Endothelial cell of umbilical vein (primary cell): ENCODE results near the gene SLC5A4. TPM values are rescaled to one million over a fixed set of nuclear protein-coding genes. Genes with fewer than 3 reads are reported as not detected.

Experiments used
- BruUV-seq: library from RNA; stranded (reverse); fragments of 400-500 nt; replicated peaks from 2 replicates; lab custom pipeline; 2021; lab: Mats Ljungman, UMichigan
- CTCF ChIA-PET: fragments of 300-600, 350-600 bp; sonication (Branson Sonifier 250); formaldehyde crosslinking; loops from one replicate; lab custom pipeline; 2021; ENCODE audit warnings: antibody characterized with exemption, inconsistent platforms; lab: Charles Lee
- POLR2A ChIA-PET: fragments of 300-600, 350-600 bp; sonication (Branson Sonifier 250); formaldehyde crosslinking; loops from one replicate; lab custom pipeline; 2021; ENCODE audit warnings: antibody characterized with exemption, inconsistent platforms; lab: Charles Lee
- DNase-seq: peaks from one replicate; pipeline ENCODE4 v3.0.0-alpha.2; 2011; ENCODE audit warnings: low read depth, low spot score
- FAIRE-seq: peaks from 2 replicates; lab custom pipeline; 2011; peaks lifted over from hg19 to GRCh38; lab: Jason Lieb, UNC
- H2AFZ ChIP-seq: 2 replicates; pipeline ENCODE4 v1.6.0; 2012; ENCODE audit warnings: low read depth, low read length, control low read depth, inconsistent platforms
- H3K27ac ChIP-seq: 2 replicates; pipeline ENCODE4 v1.5.1; 2011; ENCODE audit warnings: low read depth, mild to moderate bottlenecking, control low read depth, low read length, moderate library complexity; ENCODE audit not compliant: insufficient read depth
- H3K27me3 ChIP-seq, 2 experiments: 2 replicates each; pipeline versions ENCODE4 v1.6.0 to v1.6.1; 2011; ENCODE audit warnings: low read length in 2 of 2, mixed read lengths in 1 of 2; ENCODE audit not compliant: control insufficient read depth in 2 of 2, insufficient read depth in 2 of 2
- H3K36me3 ChIP-seq, 2 experiments: 2 replicates in 1 of 2; 3 replicates in 1 of 2; pipeline ENCODE4 v1.5.1; 2011; ENCODE audit warnings: low read length in 2 of 2, mild to moderate bottlenecking in 1 of 2, moderate library complexity in 1 of 2; ENCODE audit not compliant: control insufficient read depth in 2 of 2, insufficient read depth in 2 of 2; ENCODE audit errors: extremely low read depth in 1 of 2
- H3K4me1 ChIP-seq: 3 replicates; pipeline ENCODE4 v1.5.1; 2011; ENCODE audit warnings: mild to moderate bottlenecking, low read length; ENCODE audit not compliant: control insufficient read depth, insufficient read depth; ENCODE audit errors: extremely low read depth
- H3K4me2 ChIP-seq: 2 replicates; pipeline ENCODE4 v1.6.1; 2011; ENCODE audit warnings: low read length, control low read depth, mixed read lengths; ENCODE audit not compliant: insufficient read depth
- H3K4me3 ChIP-seq, 3 experiments: fragments of 200-600 bp in 1 of 3; sonication (generic), shearing (Covaris generic) in 1 of 3; replicated peaks in 1 of 3; 2 replicates each; pipeline ENCODE4 v1.5.1; 2011 to 2016; ENCODE audit warnings: control low read depth in 3 of 3, low read length in 3 of 3, mild to moderate bottlenecking in 2 of 3, inconsistent platforms in 1 of 3, low read depth in 1 of 3, moderate library complexity in 1 of 3; ENCODE audit not compliant: insufficient read depth in 1 of 3
- H3K79me2 ChIP-seq: 2 replicates; pipeline ENCODE4 v1.6.0; 2012; ENCODE audit warnings: low read length, inconsistent platforms; ENCODE audit not compliant: control insufficient read depth, insufficient read depth
- H3K9ac ChIP-seq: replicated peaks from 2 replicates; pipeline ENCODE3; 2011; ENCODE audit warnings: low read length, control low read depth; ENCODE audit not compliant: insufficient read depth; ENCODE audit errors: extremely low read depth
- H3K9me1 ChIP-seq: replicated peaks from 3 replicates; pipeline ENCODE4 v1.6.0; 2011; ENCODE audit warnings: mild to moderate bottlenecking, low read length; ENCODE audit not compliant: control insufficient read depth, insufficient read depth; ENCODE audit errors: extremely low read depth
- H3K9me3 ChIP-seq: replicated peaks from 2 replicates; pipeline ENCODE4 v1.5.1; 2012; ENCODE audit warnings: low read length, inconsistent platforms; ENCODE audit not compliant: control insufficient read depth, insufficient read depth
- H4K20me1 ChIP-seq: replicated peaks from 2 replicates; pipeline ENCODE3; 2011; ENCODE audit warnings: mild to moderate bottlenecking, low read length; ENCODE audit not compliant: control insufficient read depth, insufficient read depth; ENCODE audit errors: extremely low read depth
- EZH2 ChIP-seq: IDR thresholded peaks from 2 replicates; pipeline ENCODE4 v1.6.1; 2012; ENCODE audit warnings: borderline replicate concordance, low read depth, mild to moderate bottlenecking, moderate library complexity, low read length, inconsistent platforms; ENCODE audit not compliant: severe bottlenecking
- FOS ChIP-seq: IDR thresholded peaks from 2 replicates; pipeline ENCODE4 v1.6.1; 2011; ENCODE audit warnings: mild to moderate bottlenecking, low read length, moderate library complexity, borderline replicate concordance; ENCODE audit not compliant: insufficient read depth
- GATA2 ChIP-seq: IDR thresholded peaks from 2 replicates; pipeline ENCODE4 v1.7.0; 2011; ENCODE audit warnings: low read depth, mild to moderate bottlenecking, moderate library complexity, mixed read lengths, low read length; ENCODE audit not compliant: insufficient read length, insufficient read depth
- JUN ChIP-seq: IDR thresholded peaks from 2 replicates; pipeline ENCODE4 v1.6.1; 2011; ENCODE audit warnings: borderline replicate concordance, low read depth; ENCODE audit not compliant: insufficient read length, insufficient read depth
- MAX ChIP-seq: IDR thresholded peaks from 2 replicates; pipeline ENCODE4 v1.6.1; 2011; ENCODE audit not compliant: insufficient read depth, insufficient read length
- MYC ChIP-seq: IDR thresholded peaks from one replicate; pipeline ENCODE4 v1.6.1; 2011; ENCODE audit warnings: mild to moderate bottlenecking, low read depth, low read length
- POLR2A ChIP-seq: IDR thresholded peaks from 2 replicates; pipeline ENCODE4 v1.6.1; 2012; ENCODE audit warnings: low read depth, mild to moderate bottlenecking, control low read depth, low read length
- POLR2AphosphoS5 ChIP-seq: IDR thresholded peaks from 2 replicates; pipeline ENCODE4 v1.6.1; 2012; ENCODE audit warnings: low read depth, mild to moderate bottlenecking, control low read depth, low read length, moderate library complexity; ENCODE audit not compliant: insufficient read depth
- dilution Hi-C: fragments of 300-500 bp; cut with MboI; formaldehyde crosslinking; loops from one replicate; pipeline ENCODE4 v1.15.0; 2019; ENCODE audit warnings: low sequenced_read_pairs; ENCODE audit not compliant: extremely low pct_ligation_motif_present
- intact Hi-C: fragments of 100-400 bp; cut with micrococcal nuclease; formaldehyde crosslinking; loops from one replicate; pipeline ENCODE4 v1.10.0; 2022
- polyA plus RNA-seq, 4 experiments: library from polyadenylated mRNA; depleted of rRNA in 3 of 4; stranded (reverse) in 3 of 4; unstranded in 1 of 4; fragments of >200 nt; gene quantifications; 2 replicates each; pipeline versions ENCODE4 v1.2.1 to v1.2.3, GENCODE V29; 2011 to 2012; ENCODE audit warnings: missing spikeins in 1 of 4
- total RNA-seq: library from RNA; stranded (reverse); gene quantifications from 2 replicates; pipeline ENCODE4 v1.2.3, GENCODE V29; 2021
- TF ChIP-seq, protein P1 (sequence below), 2 donors: IDR thresholded peaks; 1 replicate in 1 of 2; 2 replicates in 1 of 2; pipeline ENCODE4 v1.5.1; 2011; ENCODE audit warnings: low read length in 2 of 2, mild to moderate bottlenecking in 2 of 2, moderate library complexity in 2 of 2, control low read depth in 1 of 2, inconsistent platforms in 1 of 2, low read depth in 1 of 2; ENCODE audit not compliant: insufficient read depth in 1 of 2; ENCODE audit errors: extremely low read depth in 1 of 2

Gene SLC5A4
- total and polyA plus RNA-seq, 2 donors (not counting 3 experiments of a cell fraction or from before 2014, with no cell fraction given) = 1.5 to 2.8 TPM

DNA sequence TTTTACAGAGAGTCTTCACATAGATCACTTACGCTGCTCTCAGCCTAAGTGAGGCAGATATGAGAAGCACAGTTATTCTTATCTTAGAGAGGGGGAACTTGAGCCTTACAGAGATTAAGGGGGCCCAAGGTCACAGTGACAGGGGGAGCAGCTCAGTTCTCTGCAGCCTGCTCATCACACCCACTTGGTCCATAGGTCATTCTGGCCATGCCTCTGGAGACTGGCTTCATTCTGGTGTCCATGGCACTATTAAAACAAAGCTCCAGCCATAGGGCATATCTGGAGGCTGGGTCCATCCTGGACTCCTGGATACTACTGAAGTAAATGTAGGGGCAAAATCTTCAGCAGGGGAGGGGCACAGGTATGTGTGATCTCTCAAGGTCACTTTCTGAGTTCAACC, 5.9 kb downstream of the SLC5A4 start:
- POLR2A ChIA-PET = no interaction called here
- TF ChIP-seq MYC = no peak
- no peak for TF ChIP-seq GATA2
- TF ChIP-seq FOS = no peak
- Histone ChIP-seq H3K4me2 (no peak overlapping the region), H3K27me3 (no peaks in the 10 kb centered on the region), H3K27ac (no peak overlapping the region), H4K20me1 (no peaks in the 10 kb centered on the region), H2AFZ (no peak overlapping the region), H3K36me3 (no peaks in the 10 kb centered on the region), H3K4me3 (no peak overlapping the region), H3K9ac (no peak overlapping the region), H3K9me3 (no peaks in the 10 kb centered on the region), H3K79me2 (no peaks in the 10 kb centered on the region), H3K4me1 (peaks cover 5% of the 10 kb centered on the region), H3K9me1 (no peaks in the 10 kb centered on the region)
- FAIRE-seq (no peak), DNase-seq (no peak)
- CTCF ChIA-PET = no interaction called here
- dilution Hi-C loops (no loop called here), intact Hi-C loops (no loop called here)
- no TSS peak for BruUV-seq

DNA sequence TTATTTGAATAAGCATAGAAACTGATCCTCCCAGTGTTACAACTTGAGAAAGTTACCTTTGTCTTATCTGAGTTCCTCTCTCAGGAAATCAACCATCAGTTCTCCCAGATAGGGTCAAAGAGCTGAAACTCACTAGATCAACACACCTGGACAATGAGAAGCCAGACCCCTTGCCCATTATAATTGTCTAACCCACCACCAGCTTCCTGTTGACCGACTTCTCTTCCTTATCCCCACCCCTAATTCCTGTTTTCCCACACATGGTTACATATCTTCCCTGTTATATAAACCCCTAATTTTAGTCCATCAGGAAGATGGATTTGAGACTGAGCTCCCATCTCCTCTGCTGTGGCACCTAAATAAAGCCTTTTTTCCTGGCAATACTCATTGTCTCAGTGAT, 6.9 kb downstream of the SLC5A4 start:
- FAIRE-seq = peak; percentile 33
- ChIA-PET POLR2A (no interaction called here), CTCF (no interaction called here)
- no peaks in the 10 kb centered on the region for H4K20me1 ChIP-seq
- H2AFZ ChIP-seq = no peak overlapping the region
- no peaks in the 10 kb centered on the region for H3K9me3 ChIP-seq
- H3K4me3 ChIP-seq = no peak overlapping the region
- H3K4me2 ChIP-seq = peak overlapping the region; percentile 17
- DNase-seq = peak; percentile 67
- dilution Hi-C loops = no loop called here
- intact Hi-C loops = no loop called here
- no peaks in the 10 kb centered on the region for H3K36me3 ChIP-seq
- no TSS peak for BruUV-seq
- no peaks in the 10 kb centered on the region for H3K79me2 ChIP-seq
- H3K27ac ChIP-seq = no peak overlapping the region
- H3K4me1 ChIP-seq = peaks cover 5% of the 10 kb centered on the region
- no peaks in the 10 kb centered on the region for H3K27me3 ChIP-seq
- TF ChIP-seq POLR2A (no peak), JUN (no peak), GATA2 (no peak), MAX (no peak), FOS (no peak), MYC (no peak), EZH2 (no peak), POLR2AphosphoS5 (no peak)
- TF ChIP-seq, protein P1, sequence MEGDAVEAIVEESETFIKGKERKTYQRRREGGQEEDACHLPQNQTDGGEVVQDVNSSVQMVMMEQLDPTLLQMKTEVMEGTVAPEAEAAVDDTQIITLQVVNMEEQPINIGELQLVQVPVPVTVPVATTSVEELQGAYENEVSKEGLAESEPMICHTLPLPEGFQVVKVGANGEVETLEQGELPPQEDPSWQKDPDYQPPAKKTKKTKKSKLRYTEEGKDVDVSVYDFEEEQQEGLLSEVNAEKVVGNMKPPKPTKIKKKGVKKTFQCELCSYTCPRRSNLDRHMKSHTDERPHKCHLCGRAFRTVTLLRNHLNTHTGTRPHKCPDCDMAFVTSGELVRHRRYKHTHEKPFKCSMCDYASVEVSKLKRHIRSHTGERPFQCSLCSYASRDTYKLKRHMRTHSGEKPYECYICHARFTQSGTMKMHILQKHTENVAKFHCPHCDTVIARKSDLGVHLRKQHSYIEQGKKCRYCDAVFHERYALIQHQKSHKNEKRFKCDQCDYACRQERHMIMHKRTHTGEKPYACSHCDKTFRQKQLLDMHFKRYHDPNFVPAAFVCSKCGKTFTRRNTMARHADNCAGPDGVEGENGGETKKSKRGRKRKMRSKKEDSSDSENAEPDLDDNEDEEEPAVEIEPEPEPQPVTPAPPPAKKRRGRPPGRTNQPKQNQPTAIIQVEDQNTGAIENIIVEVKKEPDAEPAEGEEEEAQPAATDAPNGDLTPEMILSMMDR (IDR thresholded peaks at IDR 0.05; ENCODE audit: extremely low read depth in 1 of 2, insufficient read depth in 1 of 2, low read depth in 1 of 2, low read length in 2 of 2) = no peak
- no peaks in the 10 kb centered on the region for H3K9me1 ChIP-seq
- H3K9ac ChIP-seq = no peak overlapping the region
